OCI-LY1 (cell line): Measurements from ENCODE around the gene FOXQ1.

Source experiments
- H2AFZ ChIP-seq: fragments of 200-600 bp; sonication (generic), shearing (Covaris generic); 2 replicates; pipeline ENCODE4 v1.6.0; 2014; ENCODE audit warnings: antibody characterized with exemption, mild to moderate bottlenecking, low read length
- H3F3A ChIP-seq: fragments of 200-600 bp; sonication (generic), shearing (Covaris generic); 2 replicates; pipeline ENCODE4 v1.6.0; 2014; ENCODE audit warnings: mild to moderate bottlenecking, antibody characterized with exemption, low read length, moderate library complexity; ENCODE audit not compliant: insufficient read depth
- H3K27ac ChIP-seq: fragments of 200-600 bp; sonication (generic); 2 replicates; pipeline ENCODE4 v1.5.1; 2014; ENCODE audit warnings: low read length, mixed run types, mild to moderate bottlenecking, low read depth; ENCODE audit not compliant: poor library complexity, severe bottlenecking
- H3K27me3 ChIP-seq: fragments of 200-600 bp; sonication (generic); 2 replicates; pipeline ENCODE4 v1.6.0; 2014; ENCODE audit warnings: antibody characterized with exemption, mild to moderate bottlenecking, low read length, moderate library complexity; ENCODE audit not compliant: insufficient read depth
- H3K36me3 ChIP-seq: fragments of 200-600 bp; sonication (generic); 2 replicates; pipeline ENCODE4 v1.6.1; 2014; ENCODE audit warnings: mild to moderate bottlenecking, antibody characterized with exemption, low read length, moderate library complexity, mixed read lengths; ENCODE audit not compliant: insufficient read depth
- H3K4me1 ChIP-seq: fragments of 200-600 bp; sonication (generic); 2 replicates; pipeline ENCODE4 v1.5.1; 2014; ENCODE audit warnings: mild to moderate bottlenecking, low read length, moderate library complexity; ENCODE audit not compliant: insufficient read depth, severe bottlenecking
- H3K4me2 ChIP-seq: fragments of 200-600 bp; sonication (generic), shearing (Covaris generic); 2 replicates; pipeline ENCODE4 v1.6.1; 2014; ENCODE audit warnings: low read length
- H3K4me3 ChIP-seq: fragments of 200-600 bp; sonication (generic); 2 replicates; pipeline ENCODE4 v1.5.1; 2014; ENCODE audit warnings: low read length, low read depth, mild to moderate bottlenecking, mixed read lengths; ENCODE audit not compliant: poor library complexity, severe bottlenecking
- H3K79me2 ChIP-seq: fragments of 200-600 bp; shearing (Covaris generic); 2 replicates; pipeline ENCODE4 v1.6.1; 2016; ENCODE audit warnings: mixed run types, low read length, mixed read lengths; ENCODE audit not compliant: insufficient read depth
- H3K9ac ChIP-seq: fragments of 200-600 bp; sonication (generic), shearing (Covaris generic); 2 replicates; pipeline ENCODE4 v1.6.1; 2014; ENCODE audit warnings: mild to moderate bottlenecking, low read length, mixed read lengths
- H3K9me2 ChIP-seq: fragments of 200-600 bp; sonication (generic), shearing (Covaris generic); 2 replicates; pipeline ENCODE4 v1.6.1; 2014; ENCODE audit warnings: low read depth, mild to moderate bottlenecking, low read length, mixed read lengths
- H3K9me3 ChIP-seq: fragments of 200-600 bp; shearing (Covaris generic); 2 replicates; pipeline ENCODE4 v1.6.1; 2014; ENCODE audit warnings: low read length, mixed read lengths
- H4K20me1 ChIP-seq: fragments of 200-600 bp; sonication (generic), shearing (Covaris generic); 2 replicates; pipeline ENCODE4 v1.6.0; 2016; ENCODE audit warnings: mild to moderate bottlenecking, low read length; ENCODE audit not compliant: insufficient read depth
- EZH2 ChIP-seq: fragments of 200-600 bp; sonication (generic), shearing (Covaris generic); IDR thresholded peaks from 2 replicates; pipeline ENCODE4 v1.8.0; 2017; ENCODE audit warnings: borderline replicate concordance, mixed run types, mild to moderate bottlenecking, antibody characterized with exemption, low read length, moderate library complexity, mixed read lengths
- TF ChIP-seq, protein P1 (sequence below): fragments of 200-600 bp; sonication (generic), shearing (Covaris generic); IDR thresholded peaks from 2 replicates; pipeline ENCODE4 v1.5.1; 2017; ENCODE audit warnings: mild to moderate bottlenecking, antibody characterized with exemption, low read length, moderate library complexity, mixed read lengths

FOXQ1 gene

DNA sequence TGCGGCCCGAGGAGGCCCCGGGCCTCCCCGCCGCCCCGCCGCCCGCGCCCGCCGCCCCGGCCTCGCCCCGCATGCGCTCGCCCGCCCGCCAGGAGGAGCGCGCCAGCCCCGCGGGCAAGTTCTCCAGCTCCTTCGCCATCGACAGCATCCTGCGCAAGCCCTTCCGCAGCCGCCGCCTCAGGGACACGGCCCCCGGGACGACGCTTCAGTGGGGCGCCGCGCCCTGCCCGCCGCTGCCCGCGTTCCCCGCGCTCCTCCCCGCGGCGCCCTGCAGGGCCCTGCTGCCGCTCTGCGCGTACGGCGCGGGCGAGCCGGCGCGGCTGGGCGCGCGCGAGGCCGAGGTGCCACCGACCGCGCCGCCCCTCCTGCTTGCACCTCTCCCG, 1.5 kb downstream of the FOXQ1 start:
- H3K27me3 ChIP-seq, result no peaks in the 10 kb centered on the region
- no peaks in the 10 kb centered on the region for H4K20me1 ChIP-seq
- no peaks in the 10 kb centered on the region; the same call in 1 of the 2 replicates for H3K9me3 ChIP-seq
- no peaks in the 10 kb centered on the region for H3K9me2 ChIP-seq
- no peaks in the 10 kb centered on the region for H3F3A ChIP-seq
- no peak overlapping the region for H3K9ac ChIP-seq
- H3K4me2 ChIP-seq, result no peak overlapping the region
- TF ChIP-seq, protein P1, sequence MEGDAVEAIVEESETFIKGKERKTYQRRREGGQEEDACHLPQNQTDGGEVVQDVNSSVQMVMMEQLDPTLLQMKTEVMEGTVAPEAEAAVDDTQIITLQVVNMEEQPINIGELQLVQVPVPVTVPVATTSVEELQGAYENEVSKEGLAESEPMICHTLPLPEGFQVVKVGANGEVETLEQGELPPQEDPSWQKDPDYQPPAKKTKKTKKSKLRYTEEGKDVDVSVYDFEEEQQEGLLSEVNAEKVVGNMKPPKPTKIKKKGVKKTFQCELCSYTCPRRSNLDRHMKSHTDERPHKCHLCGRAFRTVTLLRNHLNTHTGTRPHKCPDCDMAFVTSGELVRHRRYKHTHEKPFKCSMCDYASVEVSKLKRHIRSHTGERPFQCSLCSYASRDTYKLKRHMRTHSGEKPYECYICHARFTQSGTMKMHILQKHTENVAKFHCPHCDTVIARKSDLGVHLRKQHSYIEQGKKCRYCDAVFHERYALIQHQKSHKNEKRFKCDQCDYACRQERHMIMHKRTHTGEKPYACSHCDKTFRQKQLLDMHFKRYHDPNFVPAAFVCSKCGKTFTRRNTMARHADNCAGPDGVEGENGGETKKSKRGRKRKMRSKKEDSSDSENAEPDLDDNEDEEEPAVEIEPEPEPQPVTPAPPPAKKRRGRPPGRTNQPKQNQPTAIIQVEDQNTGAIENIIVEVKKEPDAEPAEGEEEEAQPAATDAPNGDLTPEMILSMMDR, result no peak
- no peak for TF ChIP-seq EZH2
- H3K4me3 ChIP-seq, result no peak overlapping the region
- no peak overlapping the region for H3K27ac ChIP-seq
- no peak overlapping the region for H2AFZ ChIP-seq
- H3K79me2 ChIP-seq, result no peaks in the 10 kb centered on the region
- H3K4me1 ChIP-seq, result no peaks in the 10 kb centered on the region
- H3K36me3 ChIP-seq, result no peaks in the 10 kb centered on the region

DNA sequence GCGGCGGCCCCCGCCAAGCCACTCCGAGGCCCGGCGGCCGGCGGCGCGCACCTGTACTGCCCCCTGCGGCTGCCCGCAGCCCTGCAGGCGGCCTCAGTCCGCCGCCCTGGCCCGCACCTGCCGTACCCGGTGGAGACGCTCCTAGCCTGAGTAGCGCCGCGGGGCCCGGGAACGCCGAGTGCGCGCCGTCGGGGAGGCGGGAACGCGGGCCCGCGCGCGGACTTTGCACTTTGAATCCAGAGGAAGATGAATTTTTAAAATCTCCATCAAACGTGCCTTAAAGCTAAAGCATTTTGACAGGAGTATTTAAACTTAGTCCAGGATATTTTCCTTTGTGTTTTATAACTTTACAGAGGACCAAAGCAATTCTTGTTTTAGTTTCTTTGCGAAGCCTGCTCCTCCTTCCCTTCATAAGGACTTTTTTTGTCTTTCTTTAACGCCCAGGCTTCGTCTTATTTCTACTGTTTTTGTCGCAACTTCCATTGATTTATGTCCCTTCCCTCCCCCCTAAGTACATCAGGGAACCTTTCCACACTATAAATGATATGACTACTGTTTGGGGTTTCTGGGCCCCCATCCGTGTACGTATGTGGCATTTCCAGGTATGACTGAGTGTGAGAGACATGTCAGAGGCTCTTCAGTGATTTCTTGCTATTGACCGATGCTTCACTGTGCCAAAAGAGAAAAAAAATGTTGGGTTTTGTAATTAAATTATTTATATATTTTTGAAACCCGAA, 2.0 kb downstream of the FOXQ1 start:
- H3K9ac ChIP-seq, result no peak overlapping the region
- no peaks in the 10 kb centered on the region for H3K27me3 ChIP-seq
- no peaks in the 10 kb centered on the region for H3K36me3 ChIP-seq
- H3F3A ChIP-seq, result no peaks in the 10 kb centered on the region
- no peaks in the 10 kb centered on the region for H3K4me1 ChIP-seq
- no peaks in the 10 kb centered on the region for H3K79me2 ChIP-seq
- TF ChIP-seq, protein P1, result no peak
- TF ChIP-seq EZH2, result no peak
- H3K9me3 ChIP-seq, result no peaks in the 10 kb centered on the region; the same call in 1 of the 2 replicates
- H3K4me3 ChIP-seq, result no peak overlapping the region
- no peak overlapping the region for H3K27ac ChIP-seq
- no peaks in the 10 kb centered on the region for H3K9me2 ChIP-seq
- H4K20me1 ChIP-seq, result no peaks in the 10 kb centered on the region
- H3K4me2 ChIP-seq, result no peak overlapping the region
- no peak overlapping the region for H2AFZ ChIP-seq

DNA sequence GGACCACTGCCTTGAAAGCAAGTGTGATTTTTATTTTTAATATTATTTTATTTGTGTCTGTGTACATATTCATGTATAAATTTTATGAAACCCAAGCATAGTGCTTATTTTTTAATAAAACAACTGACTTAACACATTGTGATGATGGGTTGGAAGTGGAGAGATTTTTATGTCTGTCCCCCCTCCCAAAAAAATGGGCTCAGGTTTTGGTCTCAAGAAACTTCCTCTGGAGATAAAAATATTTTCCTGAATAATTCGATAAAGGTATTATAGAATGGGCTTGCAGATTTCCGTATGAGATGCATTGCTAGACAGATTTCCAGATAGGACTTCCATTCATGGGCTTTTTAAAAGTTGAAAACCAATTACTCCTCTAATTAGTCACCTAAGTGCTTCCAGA, 2.7 kb downstream of the FOXQ1 start:
- no peak overlapping the region for H3K4me3 ChIP-seq
- H3K9me3 ChIP-seq, result no peaks in the 10 kb centered on the region; the same call in 1 of the 2 replicates
- H3K36me3 ChIP-seq, result no peaks in the 10 kb centered on the region
- no peak overlapping the region for H3K27ac ChIP-seq
- no peak for TF ChIP-seq EZH2
- no peaks in the 10 kb centered on the region for H3K27me3 ChIP-seq
- no peaks in the 10 kb centered on the region for H3F3A ChIP-seq
- H2AFZ ChIP-seq, result no peak overlapping the region
- no peaks in the 10 kb centered on the region for H3K79me2 ChIP-seq
- H3K9me2 ChIP-seq, result no peaks in the 10 kb centered on the region
- H4K20me1 ChIP-seq, result no peaks in the 10 kb centered on the region
- H3K9ac ChIP-seq, result no peak overlapping the region
- H3K4me2 ChIP-seq, result no peak overlapping the region
- H3K4me1 ChIP-seq, result no peaks in the 10 kb centered on the region

DNA sequence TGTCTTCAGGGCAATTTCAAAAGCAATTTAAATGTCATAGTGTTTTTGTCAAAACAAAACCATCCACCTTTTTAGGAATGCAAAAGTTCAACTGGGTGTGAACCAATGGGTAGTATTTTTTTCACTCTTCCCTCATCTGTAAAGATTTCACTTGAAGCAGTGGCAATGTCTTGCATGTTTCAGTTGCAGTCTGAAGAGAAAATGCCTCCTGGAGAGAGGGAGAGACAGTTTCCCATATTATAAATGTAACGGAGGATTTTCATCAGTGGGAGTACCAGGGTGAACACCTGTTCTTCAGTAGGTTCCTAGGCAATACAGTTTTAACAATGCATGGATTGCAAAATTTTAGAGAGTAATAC, 3.3 kb downstream of the FOXQ1 start:
- Histone ChIP-seq H3K9ac (no peak overlapping the region), H3K9me2 (no peaks in the 10 kb centered on the region), H3K4me1 (no peaks in the 10 kb centered on the region), H3K79me2 (no peaks in the 10 kb centered on the region), H3K9me3 (no peaks in the 10 kb centered on the region; the same call in 1 of the 2 replicates), H3F3A (no peaks in the 10 kb centered on the region), H3K4me3 (no peak overlapping the region), H3K4me2 (no peak overlapping the region), H4K20me1 (no peaks in the 10 kb centered on the region), H3K36me3 (no peaks in the 10 kb centered on the region), H2AFZ (no peak overlapping the region), H3K27me3 (no peaks in the 10 kb centered on the region), H3K27ac (no peak overlapping the region)
- no peak for TF ChIP-seq EZH2
- TF ChIP-seq, protein P1, result no peak
